HepG2 (cell line): ENCODE measurements around the gene ATP2A3. TPM values are rescaled to one million over a fixed set of nuclear protein-coding genes. Genes with fewer than 3 reads are reported as not detected.

Experiments used
- ATAC-seq: fragments of 200-7000 bp; cut with Tn5 transposase; 3 replicates; pipeline ENCODE4 v1.9.1; 2020; ENCODE audit warnings: mild to moderate bottlenecking, moderate library complexity
- BruUV-seq: library from RNA; stranded (reverse); fragments of 400-500 nt; replicated peaks from 2 replicates; lab custom pipeline; 2021; lab: Mats Ljungman, UMichigan
- CTCF ChIA-PET: fragments of 300-600 bp; formaldehyde crosslinking; extraction: SDS; loops from one replicate; lab custom pipeline; 2021; ENCODE audit warnings: low total read pairs, inconsistent platforms, low intra/inter-chr PET ratio; lab: Yijun Ruan, JAX
- POLR2A ChIA-PET: fragments of 350-600 bp; sonication (Branson Sonifier 250); formaldehyde crosslinking; loops from one replicate; lab custom pipeline; 2020; ENCODE audit warnings: antibody characterized with exemption, inconsistent platforms; lab: Yijun Ruan, JAX
- DNase-seq: peaks from one replicate; pipeline ENCODE4 v3.0.0-alpha.2; 2015; ENCODE audit warnings: low spot score
- FAIRE-seq: peaks from 3 replicates; lab custom pipeline; 2011; peaks lifted over from hg19 to GRCh38; lab: Jason Lieb, UNC
- H2AFZ ChIP-seq: one replicate; pipeline ENCODE4 v1.6.1; 2011; ENCODE audit warnings: low read length, inconsistent platforms
- H3K27ac ChIP-seq: fragments of 300-600 bp; 3 replicates; pipeline ENCODE4 v1.8.0; 2011; ENCODE audit warnings: mixed run types, mild to moderate bottlenecking, mixed read lengths, low read length, inconsistent platforms; ENCODE audit not compliant: insufficient read depth; ENCODE audit errors: extremely low read length
- H3K27me3 ChIP-seq, 2 experiments: fragments of 200-600 bp in 1 of 2; 2 replicates in 1 of 2; 3 replicates in 1 of 2; pipeline versions ENCODE4 v1.6.0 to v1.8.0; 2011; ENCODE audit warnings: low read length in 2 of 2, mild to moderate bottlenecking in 2 of 2, moderate library complexity in 2 of 2, inconsistent platforms in 1 of 2; ENCODE audit not compliant: insufficient read depth in 2 of 2, control insufficient read depth in 1 of 2
- H3K36me3 ChIP-seq, 2 experiments: fragments of 200-600 bp in 1 of 2; replicated peaks in 1 of 2; 2 replicates in 1 of 2; 3 replicates in 1 of 2; pipeline versions ENCODE4 v1.5.1 to v1.8.0; 2011; ENCODE audit warnings: low read length in 2 of 2, inconsistent platforms in 1 of 2; ENCODE audit not compliant: insufficient read depth in 2 of 2, control insufficient read depth in 1 of 2
- H3K4me1 ChIP-seq: 2 replicates; pipeline ENCODE4 v1.5.1; 2012; ENCODE audit warnings: low read length, inconsistent platforms; ENCODE audit not compliant: insufficient read depth
- H3K4me2 ChIP-seq: 2 replicates; pipeline ENCODE4 v1.6.0; 2011; ENCODE audit warnings: low read depth, low read length, inconsistent platforms
- H3K4me3 ChIP-seq, 3 experiments: fragments of 200-600 bp in 1 of 3; sonication (generic), shearing (Covaris generic) in 1 of 3; replicated peaks in 1 of 3; 2 replicates each; pipeline ENCODE4 v1.5.1; 2011 to 2016; ENCODE audit warnings: low read length in 3 of 3, inconsistent platforms in 2 of 3, low read depth in 2 of 3, mild to moderate bottlenecking in 2 of 3, control low read depth in 1 of 3, mixed read lengths in 1 of 3; ENCODE audit not compliant: insufficient read depth in 1 of 3
- H3K79me2 ChIP-seq: one replicate; pipeline ENCODE4 v1.6.1; 2011; ENCODE audit warnings: low read length, inconsistent platforms; ENCODE audit not compliant: insufficient read depth
- H3K9ac ChIP-seq: 2 replicates; pipeline ENCODE4 v1.6.0; 2011; ENCODE audit warnings: mild to moderate bottlenecking, low read depth, low read length, inconsistent platforms; ENCODE audit not compliant: insufficient read depth
- H3K9me3 ChIP-seq: 2 replicates; pipeline ENCODE4 v1.5.1; 2012; ENCODE audit warnings: mild to moderate bottlenecking, low read length
- H4K20me1 ChIP-seq: 2 replicates; pipeline ENCODE4 v1.6.0; 2011; ENCODE audit warnings: inconsistent platforms, mild to moderate bottlenecking, low read length, moderate library complexity; ENCODE audit not compliant: insufficient read depth
- AKAP8 ChIP-seq: sonication (generic); formaldehyde crosslinking; IDR thresholded peaks from 2 replicates; pipeline ENCODE4 v1.5.1; 2020; ENCODE audit warnings: mild to moderate bottlenecking, missing genetic modification reagents
- HDAC2 ChIP-seq: sonication (generic); formaldehyde crosslinking; IDR thresholded peaks from 2 replicates; pipeline ENCODE4 v1.4.0; 2020; ENCODE audit warnings: missing genetic modification reagents
- JUN ChIP-seq: sonication (generic); formaldehyde crosslinking; IDR thresholded peaks from 2 replicates; pipeline ENCODE4 v1.4.0; 2020; ENCODE audit warnings: mild to moderate bottlenecking, missing genetic modification reagents
- KDM1A ChIP-seq: IDR thresholded peaks from 2 replicates; pipeline ENCODE4 v1.6.1; 2016; ENCODE audit warnings: missing compliant biosample characterization
- SOX5 ChIP-seq: IDR thresholded peaks from 2 replicates; pipeline ENCODE4 v1.6.1; 2016; ENCODE audit warnings: borderline replicate concordance
- STAG1 ChIP-seq: sonication (generic); formaldehyde crosslinking; IDR thresholded peaks from 2 replicates; pipeline ENCODE4 v1.4.0; 2020; ENCODE audit warnings: missing genetic modification reagents
- ZNF567 ChIP-seq: sonication (generic); formaldehyde crosslinking; IDR thresholded peaks from 2 replicates; pipeline ENCODE4 v1.8.1; 2023; ENCODE audit warnings: mild to moderate bottlenecking, missing genetic modification reagents, borderline replicate concordance
- ZNF7 ChIP-seq: IDR thresholded peaks from 2 replicates; pipeline ENCODE4 v1.6.1; 2016; ENCODE audit warnings: missing biosample characterization, missing genetic modification reagents
- ZNF720 ChIP-seq: sonication (generic); formaldehyde crosslinking; IDR thresholded peaks from 2 replicates; pipeline ENCODE4 v1.4.0; 2020; ENCODE audit warnings: missing genetic modification reagents
- ZNF768 ChIP-seq: sonication (generic); formaldehyde crosslinking; IDR thresholded peaks from 2 replicates; pipeline ENCODE4 v1.4.0; 2020; ENCODE audit warnings: missing genetic modification reagents
- WGBS: methylation state at CpG from one replicate; pipeline ENCODE4 v1.1.6; 2017; ENCODE audit warnings: low lambda C conversion rate; 5-methylcytosine and 5-hydroxymethylcytosine counted together
- in situ Hi-C: cut with HindIII; loops from 2 replicates; pipeline ENCODE4 v1.10.0; 2017; ENCODE audit warnings: low pct_unique_long_range_greater_than_20kb; ENCODE audit not compliant: extremely low pct_ligation_motif_present
- intact Hi-C: fragments of 100-400 bp; cut with micrococcal nuclease; formaldehyde crosslinking; loops from one replicate; pipeline ENCODE4 v1.10.0; 2022; ENCODE audit not compliant: unreplicated experiment
- polyA plus RNA-seq, 8 experiments: library from polyadenylated mRNA; depleted of rRNA in 3 of 8; stranded (reverse) in 7 of 8; unstranded in 1 of 8; fragments of >200 nt; fragmentation: Illumina TruSeq in 4 of 8; extraction: Trizol in 4 of 8; gene quantifications; 2 replicates each; pipeline versions ENCODE4 v1.2.1 to v1.2.3, GENCODE V29; 2011 to 2016; ENCODE audit warnings: low read depth in 4 of 8, missing spikeins in 1 of 8, mixed read lengths in 1 of 8; ENCODE audit not compliant: insufficient read depth in 1 of 8
- total RNA-seq, 5 experiments: library from RNA; depleted of rRNA; stranded (reverse); fragments of >200 nt; fragmentation: Illumina TruSeq; extraction: Trizol; gene quantifications; 2 replicates each; pipeline ENCODE4 v1.2.3, GENCODE V29; 2016; ENCODE audit warnings: low read depth in 1 of 5
- TF ChIP-seq, protein P1 (sequence below): IDR thresholded peaks from 2 replicates; pipeline ENCODE4 v1.6.1; 2012; ENCODE audit warnings: low read depth, low read length, improper control_type of control experiment
- TF ChIP-seq, protein P2 (sequence below): sonication (generic); formaldehyde crosslinking; IDR thresholded peaks from 2 replicates; pipeline ENCODE4 v1.8.1; 2023; ENCODE audit warnings: mild to moderate bottlenecking, missing genetic modification reagents, borderline replicate concordance
- TF ChIP-seq, protein P3 (sequence below): sonication (generic); formaldehyde crosslinking; IDR thresholded peaks from 2 replicates; pipeline ENCODE4 v1.4.0; 2020; ENCODE audit warnings: missing genetic modification reagents
- TF ChIP-seq, protein P4 (sequence below): sonication (generic); formaldehyde crosslinking; IDR thresholded peaks from 2 replicates; pipeline ENCODE4 v1.5.0; 2020; ENCODE audit warnings: mild to moderate bottlenecking, missing genetic modification reagents, moderate library complexity
- TF ChIP-seq, protein P5 (sequence below): sonication (generic); formaldehyde crosslinking; IDR thresholded peaks from 2 replicates; pipeline ENCODE4; 2020; ENCODE audit warnings: missing genetic modification reagents, mild to moderate bottlenecking, borderline replicate concordance
- TF ChIP-seq, protein P6 (sequence below): sonication (generic); formaldehyde crosslinking; IDR thresholded peaks from 2 replicates; pipeline ENCODE4 v1.8.1; 2023; ENCODE audit warnings: mild to moderate bottlenecking, missing genetic modification reagents

ATP2A3 gene
- total and polyA plus RNA-seq, 2 of the 13 experiments (the other 11 are each of a cell fraction or from before 2014, with no cell fraction given): 0.07 TPM; not detected in 1

DNA sequence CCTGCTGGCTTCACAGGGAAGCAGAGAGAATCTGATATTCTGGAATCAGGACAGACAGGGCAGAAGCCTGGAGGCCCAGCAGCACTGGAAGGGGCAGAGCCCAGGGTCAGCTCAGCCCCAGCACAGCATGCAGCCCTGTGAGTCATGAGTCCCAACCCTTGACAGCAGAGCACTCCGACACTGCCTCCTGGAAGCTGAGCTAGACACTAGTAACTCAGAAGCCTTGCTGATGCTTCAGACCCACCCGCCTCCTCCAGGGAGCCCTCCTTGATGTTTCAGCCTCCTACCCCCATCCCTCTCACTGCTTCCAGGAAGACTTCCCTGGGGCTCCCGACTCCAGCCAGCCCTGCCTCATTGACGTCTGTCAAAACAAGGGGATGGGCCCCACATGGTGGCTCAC is 78.3 kb downstream of the ATP2A3 start (continued):
- TF ChIP-seq, protein P1, sequence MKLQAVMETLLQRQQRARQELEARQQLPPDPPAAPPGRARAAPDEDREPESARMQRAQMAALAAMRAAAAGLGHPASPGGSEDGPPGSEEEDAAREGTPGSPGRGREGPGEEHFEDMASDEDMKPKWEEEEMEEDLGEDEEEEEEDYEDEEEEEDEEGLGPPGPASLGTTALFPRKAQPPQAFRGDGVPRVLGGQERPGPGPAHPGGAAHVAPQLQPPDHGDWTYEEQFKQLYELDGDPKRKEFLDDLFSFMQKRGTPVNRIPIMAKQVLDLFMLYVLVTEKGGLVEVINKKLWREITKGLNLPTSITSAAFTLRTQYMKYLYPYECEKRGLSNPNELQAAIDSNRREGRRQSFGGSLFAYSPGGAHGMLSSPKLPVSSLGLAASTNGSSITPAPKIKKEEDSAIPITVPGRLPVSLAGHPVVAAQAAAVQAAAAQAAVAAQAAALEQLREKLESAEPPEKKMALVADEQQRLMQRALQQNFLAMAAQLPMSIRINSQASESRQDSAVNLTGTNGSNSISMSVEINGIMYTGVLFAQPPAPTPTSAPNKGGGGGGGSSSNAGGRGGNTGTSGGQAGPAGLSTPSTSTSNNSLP: no peak
- TF ChIP-seq SOX5 (CRISPR knock-in tag): no peak
- peak; percentile 64 for TF ChIP-seq ZNF768 (CRISPR knock-in tag)

DNA sequence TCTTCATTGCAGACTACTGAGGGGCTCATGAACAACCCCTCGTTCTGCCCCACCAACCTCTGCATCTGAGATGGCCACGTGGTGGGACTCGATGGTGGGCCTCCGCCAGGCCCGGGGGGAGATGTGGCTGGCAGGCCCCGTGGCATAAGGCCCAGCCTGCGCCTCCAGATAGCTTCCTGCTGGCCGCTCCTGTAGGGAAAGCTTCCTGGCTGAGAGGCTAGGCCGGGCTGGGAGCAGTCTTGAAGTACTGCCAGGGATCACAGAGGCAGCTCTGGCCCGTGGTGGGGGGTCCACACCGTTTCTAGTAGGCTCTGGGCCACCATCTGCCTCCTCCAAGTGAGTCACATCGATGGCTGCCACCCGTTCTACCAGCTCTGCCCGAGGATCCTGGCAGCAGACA is 79.0 kb downstream of the ATP2A3 start:
- H3K4me1 ChIP-seq: peaks cover 1% of the 10 kb centered on the region; the same call in 1 of the 2 replicates
- no peaks in the 10 kb centered on the region for H4K20me1 ChIP-seq
- no peaks in the 10 kb centered on the region for H3K27me3 ChIP-seq
- DNase-seq (no peak), FAIRE-seq (no peak), ATAC-seq (no peak)
- WGBS: 81% methylated on average over 5 of the region's 14 CpGs
- intact Hi-C loops (no loop called here), in situ Hi-C loops (no loop called here)
- no peak overlapping the region for H3K4me3 ChIP-seq
- CTCF ChIA-PET: no interaction called here
- H3K27ac ChIP-seq: no peak overlapping the region
- no peak overlapping the region for H3K4me2 ChIP-seq
- no TSS peak for BruUV-seq
- POLR2A ChIA-PET: no interaction called here
- no peak overlapping the region for H2AFZ ChIP-seq
- no peaks in the 10 kb centered on the region for H3K79me2 ChIP-seq
- H3K9ac ChIP-seq: no peak overlapping the region
- H3K36me3 ChIP-seq: no peaks in the 10 kb centered on the region; a peak in 1 of 5 replicates
- no peaks in the 10 kb centered on the region for H3K9me3 ChIP-seq
- TF ChIP-seq ZNF7 (CRISPR knock-in tag) (no peak), ZNF567 (CRISPR knock-in tag) (no peak), ZNF720 (CRISPR knock-in tag) (no peak), JUN (no peak), KDM1A (CRISPR knock-in tag) (no peak), HDAC2 (CRISPR knock-in tag) (no peak), AKAP8 (CRISPR knock-in tag) (no peak), STAG1 (CRISPR knock-in tag) (no peak)
- TF ChIP-seq, protein P2, sequence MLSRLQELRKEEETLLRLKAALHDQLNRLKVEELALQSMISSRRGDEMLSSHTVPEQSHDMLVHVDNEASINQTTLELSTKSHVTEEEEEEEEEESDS (CRISPR knock-in tag): no peak
- TF ChIP-seq, protein P3, sequence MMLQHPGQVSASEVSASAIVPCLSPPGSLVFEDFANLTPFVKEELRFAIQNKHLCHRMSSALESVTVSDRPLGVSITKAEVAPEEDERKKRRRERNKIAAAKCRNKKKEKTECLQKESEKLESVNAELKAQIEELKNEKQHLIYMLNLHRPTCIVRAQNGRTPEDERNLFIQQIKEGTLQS (CRISPR knock-in tag): no peak
- TF ChIP-seq, protein P4, sequence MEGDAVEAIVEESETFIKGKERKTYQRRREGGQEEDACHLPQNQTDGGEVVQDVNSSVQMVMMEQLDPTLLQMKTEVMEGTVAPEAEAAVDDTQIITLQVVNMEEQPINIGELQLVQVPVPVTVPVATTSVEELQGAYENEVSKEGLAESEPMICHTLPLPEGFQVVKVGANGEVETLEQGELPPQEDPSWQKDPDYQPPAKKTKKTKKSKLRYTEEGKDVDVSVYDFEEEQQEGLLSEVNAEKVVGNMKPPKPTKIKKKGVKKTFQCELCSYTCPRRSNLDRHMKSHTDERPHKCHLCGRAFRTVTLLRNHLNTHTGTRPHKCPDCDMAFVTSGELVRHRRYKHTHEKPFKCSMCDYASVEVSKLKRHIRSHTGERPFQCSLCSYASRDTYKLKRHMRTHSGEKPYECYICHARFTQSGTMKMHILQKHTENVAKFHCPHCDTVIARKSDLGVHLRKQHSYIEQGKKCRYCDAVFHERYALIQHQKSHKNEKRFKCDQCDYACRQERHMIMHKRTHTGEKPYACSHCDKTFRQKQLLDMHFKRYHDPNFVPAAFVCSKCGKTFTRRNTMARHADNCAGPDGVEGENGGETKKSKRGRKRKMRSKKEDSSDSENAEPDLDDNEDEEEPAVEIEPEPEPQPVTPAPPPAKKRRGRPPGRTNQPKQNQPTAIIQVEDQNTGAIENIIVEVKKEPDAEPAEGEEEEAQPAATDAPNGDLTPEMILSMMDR (CRISPR knock-in tag): no peak
- TF ChIP-seq, protein P5, sequence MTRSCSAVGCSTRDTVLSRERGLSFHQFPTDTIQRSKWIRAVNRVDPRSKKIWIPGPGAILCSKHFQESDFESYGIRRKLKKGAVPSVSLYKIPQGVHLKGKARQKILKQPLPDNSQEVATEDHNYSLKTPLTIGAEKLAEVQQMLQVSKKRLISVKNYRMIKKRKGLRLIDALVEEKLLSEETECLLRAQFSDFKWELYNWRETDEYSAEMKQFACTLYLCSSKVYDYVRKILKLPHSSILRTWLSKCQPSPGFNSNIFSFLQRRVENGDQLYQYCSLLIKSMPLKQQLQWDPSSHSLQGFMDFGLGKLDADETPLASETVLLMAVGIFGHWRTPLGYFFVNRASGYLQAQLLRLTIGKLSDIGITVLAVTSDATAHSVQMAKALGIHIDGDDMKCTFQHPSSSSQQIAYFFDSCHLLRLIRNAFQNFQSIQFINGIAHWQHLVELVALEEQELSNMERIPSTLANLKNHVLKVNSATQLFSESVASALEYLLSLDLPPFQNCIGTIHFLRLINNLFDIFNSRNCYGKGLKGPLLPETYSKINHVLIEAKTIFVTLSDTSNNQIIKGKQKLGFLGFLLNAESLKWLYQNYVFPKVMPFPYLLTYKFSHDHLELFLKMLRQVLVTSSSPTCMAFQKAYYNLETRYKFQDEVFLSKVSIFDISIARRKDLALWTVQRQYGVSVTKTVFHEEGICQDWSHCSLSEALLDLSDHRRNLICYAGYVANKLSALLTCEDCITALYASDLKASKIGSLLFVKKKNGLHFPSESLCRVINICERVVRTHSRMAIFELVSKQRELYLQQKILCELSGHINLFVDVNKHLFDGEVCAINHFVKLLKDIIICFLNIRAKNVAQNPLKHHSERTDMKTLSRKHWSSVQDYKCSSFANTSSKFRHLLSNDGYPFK (CRISPR knock-in tag): no peak
- TF ChIP-seq, protein P6, sequence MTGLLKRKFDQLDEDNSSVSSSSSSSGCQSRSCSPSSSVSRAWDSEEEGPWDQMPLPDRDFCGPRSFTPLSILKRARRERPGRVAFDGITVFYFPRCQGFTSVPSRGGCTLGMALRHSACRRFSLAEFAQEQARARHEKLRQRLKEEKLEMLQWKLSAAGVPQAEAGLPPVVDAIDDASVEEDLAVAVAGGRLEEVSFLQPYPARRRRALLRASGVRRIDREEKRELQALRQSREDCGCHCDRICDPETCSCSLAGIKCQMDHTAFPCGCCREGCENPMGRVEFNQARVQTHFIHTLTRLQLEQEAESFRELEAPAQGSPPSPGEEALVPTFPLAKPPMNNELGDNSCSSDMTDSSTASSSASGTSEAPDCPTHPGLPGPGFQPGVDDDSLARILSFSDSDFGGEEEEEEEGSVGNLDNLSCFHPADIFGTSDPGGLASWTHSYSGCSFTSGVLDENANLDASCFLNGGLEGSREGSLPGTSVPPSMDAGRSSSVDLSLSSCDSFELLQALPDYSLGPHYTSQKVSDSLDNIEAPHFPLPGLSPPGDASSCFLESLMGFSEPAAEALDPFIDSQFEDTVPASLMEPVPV (CRISPR knock-in tag): no peak
